Liver (tissue), 9 donors: ENCODE data around the gene LRMDA. TPM values are rescaled to one million over a fixed set of nuclear protein-coding genes. Genes with fewer than 3 reads are reported as not detected.

Experiments used
- DNase-seq: peaks from one replicate; pipeline ENCODE4 v3.0.0-alpha.2; 2017; ENCODE audit warnings: low spot score
- H3K27ac ChIP-seq, 2 donors: one replicate each; pipeline ENCODE4 v1.7.0; 2013; ENCODE audit warnings: inconsistent platforms in 2 of 2, low read length in 2 of 2, control low read depth in 1 of 2, low read depth in 1 of 2, mild to moderate bottlenecking in 1 of 2
- H3K27me3 ChIP-seq, 4 donors: one replicate each; pipeline versions ENCODE4 v1.6.1 to v1.7.0; 2013; ENCODE audit warnings: low read length in 3 of 4, inconsistent platforms in 1 of 4, mild to moderate bottlenecking in 1 of 4, moderate library complexity in 1 of 4; ENCODE audit not compliant: control insufficient read depth in 4 of 4, insufficient read depth in 4 of 4
- H3K36me3 ChIP-seq, 4 donors: one replicate each; pipeline versions ENCODE4 v1.6.1 to v1.7.0; 2013; ENCODE audit warnings: low read length in 3 of 4, mild to moderate bottlenecking in 3 of 4, low read depth in 1 of 4, moderate library complexity in 1 of 4; ENCODE audit not compliant: control insufficient read depth in 4 of 4, insufficient read depth in 3 of 4
- H3K4me1 ChIP-seq, 4 donors: one replicate each; pipeline versions ENCODE4 v1.6.1 to v1.7.0; 2013; ENCODE audit warnings: low read length in 3 of 4, mild to moderate bottlenecking in 3 of 4, moderate library complexity in 1 of 4; ENCODE audit not compliant: control insufficient read depth in 4 of 4, insufficient read depth in 4 of 4
- H3K4me3 ChIP-seq, 3 donors: one replicate each; pipeline versions ENCODE4 v1.6.1 to v1.7.0; 2013; ENCODE audit warnings: low read length in 3 of 3, control low read depth in 1 of 3, low read depth in 1 of 3, mild to moderate bottlenecking in 1 of 3
- H3K9ac ChIP-seq, 2 donors: one replicate each; pipeline ENCODE4 v1.7.0; 2013; ENCODE audit warnings: low read length in 2 of 2, mild to moderate bottlenecking in 2 of 2, moderate library complexity in 2 of 2, control low read depth in 1 of 2, low read depth in 1 of 2
- H3K9me3 ChIP-seq, 4 donors: one replicate each; pipeline versions ENCODE4 v1.6.1 to v1.7.0; 2013; ENCODE audit warnings: low read length in 3 of 4; ENCODE audit not compliant: control insufficient read depth in 4 of 4
- ATF3 ChIP-seq: IDR thresholded peaks from 2 replicates; pipeline ENCODE4 v1.6.1; 2016; ENCODE audit warnings: antibody characterized with exemption
- CTCF ChIP-seq: fragments of 150-350 bp; IDR thresholded peaks from 2 replicates; pipeline ENCODE4 v1.5.1; 2017; ENCODE audit warnings: improper control_type of control experiment, low read depth, low read length; ENCODE audit not compliant: missing input control
- EGR1 ChIP-seq, 2 donors: IDR thresholded peaks; 2 replicates each; pipeline ENCODE4 v1.6.1; 2016 to 2018; ENCODE audit warnings: antibody characterized with exemption in 2 of 2, low read depth in 2 of 2
- FOXA1 ChIP-seq: IDR thresholded peaks from 2 replicates; pipeline ENCODE4 v1.6.1; 2016; ENCODE audit warnings: antibody characterized with exemption
- HNF4G ChIP-seq: IDR thresholded peaks from 2 replicates; pipeline ENCODE4 v1.6.1; 2016; ENCODE audit warnings: antibody characterized with exemption
- JUND ChIP-seq, 2 donors: IDR thresholded peaks; 2 replicates each; pipeline ENCODE4 v1.6.1; 2016; ENCODE audit warnings: antibody characterized with exemption in 2 of 2
- MAX ChIP-seq: IDR thresholded peaks from 2 replicates; pipeline ENCODE4 v1.6.1; 2016; ENCODE audit warnings: antibody characterized with exemption
- NR2F2 ChIP-seq: IDR thresholded peaks from 2 replicates; pipeline ENCODE4 v1.6.1; 2016; ENCODE audit warnings: antibody characterized with exemption
- RAD21 ChIP-seq, 2 donors: IDR thresholded peaks; 2 replicates each; pipeline ENCODE4 v1.6.1; 2016; ENCODE audit warnings: antibody characterized with exemption in 2 of 2, mild to moderate bottlenecking in 2 of 2
- REST ChIP-seq: IDR thresholded peaks from 2 replicates; pipeline ENCODE4 v1.6.1; 2016; ENCODE audit warnings: antibody characterized with exemption, mild to moderate bottlenecking
- RXRA ChIP-seq, 2 donors: IDR thresholded peaks; 2 replicates each; pipeline ENCODE4 v1.6.1; 2017 to 2018; ENCODE audit warnings: antibody characterized with exemption in 2 of 2, mild to moderate bottlenecking in 1 of 2
- SP1 ChIP-seq: IDR thresholded peaks from 2 replicates; pipeline ENCODE4 v1.6.1; 2018; ENCODE audit warnings: antibody characterized with exemption, mild to moderate bottlenecking
- YY1 ChIP-seq: IDR thresholded peaks from 2 replicates; pipeline ENCODE4 v1.6.1; 2016; ENCODE audit warnings: antibody characterized with exemption, mild to moderate bottlenecking
- ZBTB33 ChIP-seq: IDR thresholded peaks from 2 replicates; pipeline ENCODE4 v1.6.1; 2016; ENCODE audit warnings: antibody characterized with exemption
- WGBS: extraction: QIAGEN DNeasy Blood & Tissue Kit; methylation state at CpG from one replicate; pipeline ENCODE4 v1.1.7; 2013; 5-methylcytosine and 5-hydroxymethylcytosine counted together
- polyA plus RNA-seq, 2 donors: library from polyadenylated mRNA; stranded (reverse) in 1 of 2; unstranded in 1 of 2; fragments of 200-250 nt in 1 of 2; fragments of >200 nt in 1 of 2; fragmentation: Nextera tagmentation in 1 of 2; extraction: Ambion mirVana in 1 of 2; gene quantifications; one replicate each; pipeline versions ENCODE4 v1.2.1 to v1.2.3, GENCODE V29; 2013 to 2015
- total RNA-seq, 2 donors: library from RNA; depleted of rRNA; stranded (reverse); fragments of >200 nt; gene quantifications; one replicate each; pipeline ENCODE4 v1.2.3, GENCODE V29; 2014
- donor health status: healthy.
- donor health status: healthy.
- donor health status: healthy.
- donor health status: healthy.
- donor health status: healthy.

Gene LRMDA
- total and polyA plus RNA-seq, 4 donors = 7.9 to 15.8 (median 11.3) TPM

GRCh38 chr10:76245951-76246495 lies 814.6 kb downstream of the LRMDA start:
- no peaks in the 10 kb centered on the region for H3K36me3 ChIP-seq
- DNase-seq = no peak
- no peak for TF ChIP-seq JUND (IDR thresholded peaks at IDR 0.05)
- no peak for TF ChIP-seq HNF4G
- TF ChIP-seq ZBTB33 = no peak
- no peak for TF ChIP-seq NR2F2
- TF ChIP-seq CTCF = no peak
- TF ChIP-seq YY1 = no peak
- no peak for TF ChIP-seq REST
- TF ChIP-seq EGR1 (IDR thresholded peaks at IDR 0.05; ENCODE audit: low read depth in 2 of 2) = no peak
- TF ChIP-seq SP1 = no peak
- TF ChIP-seq RXRA (IDR thresholded peaks at IDR 0.05) = no peak
- no peak for TF ChIP-seq ATF3
- no peak for TF ChIP-seq RAD21 (IDR thresholded peaks at IDR 0.05)
- TF ChIP-seq FOXA1 = no peak
- no peak for TF ChIP-seq MAX
- no peaks in the 10 kb centered on the region for H3K4me1 ChIP-seq
- H3K4me3 ChIP-seq = no peak overlapping the region
- no peaks in the 10 kb centered on the region for H3K9me3 ChIP-seq
- no peak overlapping the region for H3K27ac ChIP-seq
- no peak overlapping the region for H3K9ac ChIP-seq
- 94% methylated on average over 7 of the region's 7 CpGs for WGBS
- no peaks in the 10 kb centered on the region for H3K27me3 ChIP-seq

- H3K4me3 ChIP-seq = no peak overlapping the region
- no peak overlapping the region for H3K9ac ChIP-seq
- WGBS = 86% methylated on average over 1 of the region's 1 CpG
- no peak for TF ChIP-seq NR2F2
- DNase-seq = no peak
- no peaks in the 10 kb centered on the region for H3K36me3 ChIP-seq
- H3K27me3 ChIP-seq = no peaks in the 10 kb centered on the region
- H3K4me1 ChIP-seq = no peaks in the 10 kb centered on the region
- no peaks in the 10 kb centered on the region for H3K9me3 ChIP-seq
- peak overlapping the region in 1 of 2 donors; percentile 18 for H3K27ac ChIP-seq
Measured at GRCh38 chr10:76248649-76249200, 817.3 kb downstream of the LRMDA start.
